Amniotic epithelial cell (primary cell): ENCODE measurements around the gene CCNK.

ENCODE experiments used
- DNase-seq: peaks from one replicate; pipeline ENCODE4 v3.0.0-alpha.2; 2010; ENCODE audit warnings: low read depth

The CCNK gene

DNA sequence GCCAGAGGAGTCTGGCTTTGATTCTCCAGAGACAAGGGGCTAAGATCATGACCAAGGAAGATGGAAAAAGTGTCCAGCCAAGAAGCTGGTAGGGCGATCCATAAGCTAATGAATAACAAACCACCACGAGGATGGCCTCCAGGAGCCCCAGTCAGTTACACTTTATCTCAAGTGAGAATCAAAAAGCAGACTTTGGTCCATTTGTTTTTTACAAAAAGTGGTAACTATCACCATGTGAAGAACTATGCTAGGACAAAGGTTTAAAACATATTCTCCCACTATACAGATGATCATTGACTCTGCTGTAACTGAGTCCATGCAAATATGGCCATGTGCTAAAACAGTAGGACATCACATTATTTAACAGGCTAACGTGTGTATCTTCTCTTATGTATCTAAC is 14.5 kb upstream of the CCNK start:
- DNase-seq = no peak

DNA sequence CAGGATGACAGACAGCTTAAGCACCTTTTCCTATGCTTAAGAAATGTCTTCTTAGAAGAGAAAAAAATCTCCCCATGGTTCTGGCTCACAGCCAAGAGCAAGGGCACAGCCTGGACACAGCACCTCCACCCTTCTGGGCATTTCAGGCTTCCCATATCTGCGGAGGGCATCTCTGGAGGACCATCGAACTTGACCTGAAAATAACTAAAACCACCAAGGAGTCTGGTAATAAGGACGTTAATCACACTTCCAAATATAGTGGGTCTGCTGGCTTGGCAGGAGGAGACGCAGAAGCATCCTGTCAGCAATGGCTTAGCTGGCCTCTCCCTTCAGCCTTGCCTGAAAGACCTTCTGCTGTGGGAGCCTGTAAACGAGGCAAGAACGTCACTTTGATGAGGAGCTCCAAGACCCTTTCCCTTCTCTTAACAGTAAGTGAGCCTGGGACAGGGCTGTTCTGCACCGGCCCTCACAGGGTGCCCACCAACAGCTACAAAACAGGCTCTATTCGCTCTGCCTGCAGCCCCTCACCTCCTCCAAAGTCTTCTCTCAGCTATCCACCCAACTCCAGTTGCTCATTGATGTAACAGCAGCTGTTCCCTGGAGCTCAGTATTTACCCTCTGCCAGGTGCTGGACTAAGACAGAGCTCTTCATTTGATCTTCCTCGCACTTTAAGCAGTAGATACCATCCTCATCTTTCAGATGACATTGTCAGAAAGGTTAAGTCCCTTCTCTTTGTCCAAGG is 13.7 kb upstream of the CCNK start:
- no peak for DNase-seq

DNA sequence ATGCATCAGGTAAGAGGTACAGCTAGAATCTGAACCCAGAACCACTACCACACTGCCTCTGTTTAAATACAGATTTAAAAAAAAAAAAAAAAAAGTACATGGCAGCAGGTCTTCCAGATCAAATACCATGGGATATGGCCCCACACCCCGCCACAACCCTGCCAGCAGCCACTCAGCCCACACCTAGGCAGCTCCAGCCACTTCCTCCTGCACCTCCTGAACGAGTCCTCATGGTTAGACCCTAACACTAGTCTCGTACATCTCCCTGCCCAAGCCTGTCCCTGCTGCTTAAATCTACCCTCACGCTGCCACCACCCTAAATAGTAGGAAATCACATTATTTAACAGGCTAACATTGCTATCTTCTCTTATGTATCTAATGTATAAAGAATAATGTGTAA is 13.1 kb upstream of the CCNK start:
- no peak for DNase-seq

DNA sequence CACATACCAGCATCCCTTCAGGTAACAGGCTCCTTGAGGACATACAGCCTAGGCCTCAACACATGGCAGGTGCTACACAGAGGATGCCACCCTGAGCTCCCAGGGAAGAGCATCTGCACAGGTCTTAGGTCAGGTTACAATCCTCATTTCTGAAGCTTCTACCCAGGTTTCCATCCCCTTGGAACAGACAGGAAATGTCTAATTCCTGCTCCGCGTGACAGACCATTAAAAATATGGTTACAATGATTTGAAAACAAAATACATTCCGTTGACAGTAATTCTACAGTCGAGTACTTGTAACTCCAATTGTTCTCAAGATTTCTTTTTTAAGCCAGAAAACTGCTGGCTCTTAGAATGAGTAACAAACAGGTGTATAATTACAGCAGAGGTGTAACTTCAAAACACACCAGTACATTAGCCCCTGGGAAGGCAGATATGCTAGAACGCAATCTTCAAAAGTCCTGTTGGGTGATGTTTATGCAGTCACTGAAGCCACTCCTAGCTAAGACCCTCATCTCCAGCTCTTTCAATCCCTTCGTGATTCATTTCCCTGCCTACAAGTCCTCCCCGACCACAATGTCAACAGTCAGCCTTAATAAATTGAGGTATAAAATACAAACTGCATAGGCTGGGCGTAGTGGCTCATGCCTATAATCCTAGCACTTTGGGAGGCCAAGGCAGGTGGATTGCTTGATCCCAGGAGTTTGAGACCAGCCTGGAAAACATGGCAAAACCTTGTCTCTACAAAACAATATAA is 12.2 kb upstream of the CCNK start:
- DNase-seq = peak; percentile 22

DNA sequence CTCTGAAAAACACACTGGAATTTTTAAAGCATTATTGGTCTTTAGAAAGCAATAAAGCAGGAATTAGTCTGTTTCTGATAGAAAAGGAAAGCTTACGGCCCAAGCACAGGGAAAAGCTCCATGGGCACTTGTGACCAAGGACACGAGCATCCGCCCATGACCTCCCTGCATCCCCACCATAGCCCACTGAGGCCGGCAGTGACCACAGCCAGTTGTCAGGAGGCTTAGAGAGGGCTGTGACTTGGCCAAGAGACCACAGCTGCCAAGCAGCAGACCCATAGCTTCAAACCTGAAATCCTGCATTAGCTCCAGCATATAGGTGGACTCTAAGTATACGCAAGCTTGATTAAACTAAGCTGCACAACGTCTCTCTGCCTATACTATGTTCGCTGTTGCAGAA is 9.5 kb upstream of the CCNK start:
- no peak for DNase-seq

DNA sequence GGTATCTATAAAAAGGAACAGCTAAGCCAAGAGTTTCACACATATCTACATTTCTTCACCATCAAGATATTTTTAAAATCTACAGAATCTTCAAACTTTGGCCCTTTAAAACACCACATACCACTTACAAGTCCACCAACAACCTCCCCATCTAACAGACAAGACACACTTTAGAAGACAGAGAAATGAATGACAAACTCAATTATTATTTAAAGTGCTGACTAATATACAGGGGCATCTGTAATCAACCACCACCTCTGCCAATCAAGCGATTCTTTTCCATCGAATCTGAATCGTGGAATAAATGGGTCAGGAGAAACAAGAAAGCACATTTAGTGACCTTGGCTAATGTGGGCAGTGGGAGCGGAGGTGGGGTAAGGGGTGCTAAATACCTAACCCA is 8.3 kb upstream of the CCNK start:
- DNase-seq = no peak

DNA sequence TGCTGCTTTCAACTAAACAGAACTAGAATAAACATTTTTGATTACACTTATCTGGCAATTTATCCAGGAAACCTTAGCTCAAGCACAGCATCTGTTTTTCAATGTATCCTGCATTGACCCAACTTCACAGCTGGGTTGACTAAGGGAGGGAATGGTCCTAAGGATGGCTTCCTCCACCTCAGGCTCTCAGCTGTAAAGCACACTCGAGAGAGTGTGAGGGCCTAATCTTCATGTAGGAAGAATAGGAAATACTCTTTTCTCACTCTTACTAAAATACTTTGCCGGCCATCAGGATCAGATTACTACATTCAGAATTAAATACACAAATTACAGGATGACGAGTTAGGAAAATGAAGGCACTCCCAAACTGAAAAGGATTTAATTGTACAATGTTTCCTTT is 7.8 kb upstream of the CCNK start:
- DNase-seq = no peak

DNA sequence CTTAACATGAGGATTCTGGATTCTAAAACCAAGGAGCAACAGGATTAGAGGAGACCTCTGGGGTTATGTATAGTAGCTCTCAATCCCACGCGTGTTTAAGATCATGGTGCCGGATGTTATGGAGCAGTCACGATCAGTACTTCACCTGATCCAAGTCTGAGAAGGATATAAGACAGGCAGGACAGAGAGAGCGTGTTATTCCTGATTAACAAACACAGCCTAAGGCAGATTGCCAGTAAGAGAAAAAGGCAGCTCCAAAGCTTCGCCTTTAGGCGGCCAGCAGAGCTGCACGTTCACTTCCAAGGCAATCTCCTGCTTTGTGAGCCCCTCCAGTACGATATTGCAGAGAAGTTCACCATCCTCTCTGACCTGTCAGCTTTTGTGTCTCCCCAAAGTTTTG is 6.0 kb upstream of the CCNK start:
- DNase-seq = peak; percentile 30

DNA sequence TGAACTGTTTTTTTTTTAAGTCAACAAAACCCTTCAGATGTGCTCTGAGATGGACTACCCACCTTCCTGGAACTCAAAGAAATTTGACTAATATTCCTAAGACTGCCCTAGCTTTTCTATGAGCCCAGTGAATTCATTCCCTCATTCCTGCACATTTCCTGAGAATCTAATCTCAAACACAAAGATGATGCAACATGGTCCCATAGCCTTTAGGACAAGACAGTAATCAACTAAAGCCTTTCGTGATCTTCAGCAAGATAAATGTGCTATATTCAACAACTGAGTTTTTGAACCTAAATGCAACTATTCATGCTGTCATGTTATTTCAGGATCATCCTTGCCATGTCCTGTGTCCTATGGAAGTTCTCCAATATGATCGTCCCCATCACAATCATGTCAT is 5.5 kb upstream of the CCNK start:
- DNase-seq = peak; percentile 38

DNA sequence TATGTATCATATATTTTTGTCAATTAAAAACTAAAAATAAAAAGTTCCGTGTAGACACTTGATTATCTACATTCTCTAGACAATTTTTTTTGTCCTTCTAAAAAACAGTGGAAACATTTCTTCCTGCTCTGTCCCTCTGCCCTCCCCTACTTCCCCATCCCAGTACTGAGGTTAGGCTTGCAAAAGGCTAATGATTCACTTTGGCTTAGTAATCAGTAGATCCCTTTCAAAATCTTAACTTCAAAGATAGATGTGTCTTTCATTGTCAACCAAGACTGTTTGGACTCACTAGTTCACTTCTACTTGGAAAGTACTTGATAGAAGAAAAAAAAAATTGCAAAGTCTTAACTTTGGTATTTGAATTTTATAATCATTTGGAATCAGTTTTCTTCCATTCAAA is 4.3 kb upstream of the CCNK start:
- peak; percentile 70 for DNase-seq

DNA sequence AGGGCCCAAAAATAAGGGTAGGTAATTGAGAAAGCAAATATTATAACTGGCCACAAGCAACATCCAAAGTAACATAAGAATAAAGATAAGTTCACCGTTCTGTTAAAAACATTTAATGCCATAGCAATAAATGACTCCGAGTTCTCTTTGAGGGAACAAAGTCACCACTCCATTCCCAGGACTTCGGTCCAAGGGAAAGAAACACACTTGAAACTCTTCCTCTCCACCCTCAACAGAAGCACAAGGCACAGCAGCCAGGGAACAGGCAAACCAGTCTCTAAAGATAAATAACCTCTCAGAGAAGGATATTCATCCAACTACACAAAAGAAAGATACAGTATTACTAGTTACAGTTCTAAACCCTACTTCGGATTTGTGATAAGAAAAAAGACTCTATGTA is 3.1 kb upstream of the CCNK start:
- DNase-seq = no peak

DNA sequence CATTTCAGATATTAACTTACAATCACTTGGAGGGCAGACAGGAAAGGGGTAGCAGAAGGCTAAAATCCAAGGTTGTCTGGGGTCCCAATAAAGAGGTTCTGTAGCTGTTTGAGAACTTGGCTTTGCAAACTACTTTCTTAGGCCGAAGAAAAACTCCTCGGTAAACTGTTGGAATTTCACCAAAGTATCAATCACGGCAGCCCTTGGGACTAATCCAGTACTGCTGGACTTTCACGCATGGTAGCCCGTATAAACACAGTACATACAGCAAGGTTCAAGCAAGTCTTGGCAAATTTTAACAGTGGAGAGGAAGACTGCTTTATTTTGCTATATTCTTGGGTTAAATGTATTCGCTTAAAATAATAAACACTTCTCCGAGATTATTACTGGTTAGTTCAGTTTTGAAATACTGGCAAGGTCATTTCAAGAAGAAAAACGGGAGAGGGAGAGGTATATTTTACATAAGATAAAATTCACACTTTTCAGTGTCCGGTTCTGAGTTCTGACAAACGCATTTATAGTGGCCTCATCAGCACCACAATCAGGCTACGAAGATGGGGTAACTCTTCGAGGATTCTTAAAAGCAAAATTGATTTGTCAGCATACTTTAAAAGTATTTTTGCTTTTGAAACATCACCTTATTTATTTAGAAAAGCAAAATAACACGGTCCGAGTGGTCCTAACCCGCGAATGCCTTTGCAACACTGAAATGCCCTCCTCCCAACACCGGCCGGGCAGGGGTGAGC is 1.9 kb upstream of the CCNK start:
- DNase-seq = no peak

DNA sequence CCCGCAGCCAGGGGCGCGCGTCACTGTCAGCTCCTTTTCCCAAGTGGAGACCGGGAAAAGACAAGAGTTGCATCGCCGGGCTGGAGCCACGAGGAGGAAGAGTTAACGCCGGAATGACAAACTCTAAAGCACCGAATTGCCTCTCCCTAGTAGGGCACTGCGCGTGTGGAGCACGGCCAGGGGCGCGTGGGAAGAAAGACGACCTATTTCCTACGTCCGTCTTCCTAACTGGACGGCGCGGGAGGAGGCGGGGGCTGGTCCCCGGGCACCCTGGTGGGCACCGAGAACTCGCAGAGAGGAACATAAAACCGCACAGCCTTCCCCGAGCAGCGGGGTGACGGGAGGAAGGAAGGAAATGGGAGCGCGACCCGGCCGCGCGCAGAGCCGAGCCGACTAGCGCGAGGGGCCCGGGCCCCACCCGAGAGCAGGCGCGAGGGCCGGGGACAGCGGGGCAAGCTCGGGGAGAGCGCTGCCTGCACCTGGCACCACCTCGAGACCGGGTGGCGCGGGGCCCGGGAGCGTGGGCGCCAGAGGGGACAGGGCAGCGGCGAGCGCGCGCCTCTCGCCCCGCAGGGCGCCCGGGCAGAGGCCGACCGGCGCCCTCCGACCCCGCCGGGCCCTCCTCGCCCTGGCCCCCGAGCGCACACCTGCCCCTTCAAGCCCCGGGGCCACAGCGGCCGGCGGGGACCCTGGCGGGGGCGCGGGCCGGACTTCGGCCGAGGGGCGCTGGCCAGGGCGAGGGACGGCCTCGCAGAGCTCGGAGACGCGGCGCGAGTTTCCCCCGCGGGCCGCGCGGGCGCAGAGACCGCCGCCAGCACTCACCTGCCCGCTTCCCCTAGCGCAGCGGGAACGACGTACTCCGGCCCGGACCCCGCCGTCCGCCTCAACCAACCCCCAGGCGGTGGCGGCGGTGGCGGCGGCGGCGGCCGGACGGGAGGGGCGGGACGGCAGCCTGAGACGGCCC is 1.0 kb upstream of the CCNK start, which contains the start of gene SETD3:
Gene SETD3 (minus strand): TSS at position 954 of the 964 bp plus-strand sequence. CDS start 15,054 bp downstream, outside the sequence.
- peak; percentile 56 for DNase-seq

DNA sequence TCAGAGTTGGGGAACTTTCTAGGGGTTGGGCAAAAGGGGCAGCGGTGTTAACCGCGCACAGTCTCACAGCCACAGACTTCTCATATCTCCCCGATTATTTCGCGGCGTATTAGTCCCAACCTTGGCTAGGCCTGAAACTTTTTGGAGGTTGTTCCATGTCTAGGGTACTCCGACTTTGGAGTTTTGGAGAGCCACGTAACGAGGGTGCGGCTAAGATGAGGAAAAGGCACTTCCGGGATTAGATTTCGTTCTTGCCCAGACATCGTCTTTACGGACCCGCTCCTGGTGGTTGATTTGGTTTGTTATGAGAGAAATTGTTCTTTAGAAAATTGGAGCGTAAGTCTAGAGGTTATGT is 513 bp downstream of the CCNK start:
- peak; percentile 18 for DNase-seq

DNA sequence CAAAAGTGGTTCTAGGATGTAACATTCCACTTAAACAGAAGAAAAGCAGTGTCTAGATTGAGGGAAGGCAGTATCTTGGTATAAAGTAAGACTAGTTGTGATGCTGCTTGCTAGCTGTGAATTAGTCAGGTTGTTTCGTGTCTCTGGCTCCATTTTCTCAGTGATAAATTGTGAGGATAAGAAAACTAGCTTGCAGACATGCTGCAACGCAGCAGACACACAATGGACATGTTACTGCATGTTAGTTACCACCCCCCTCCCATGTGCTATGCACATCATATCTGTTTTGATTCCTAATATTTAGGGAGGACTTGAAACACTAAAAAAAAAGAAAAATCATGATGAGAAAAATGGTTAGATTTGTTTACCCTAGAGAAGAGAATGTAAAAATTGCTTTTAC is 2.9 kb downstream of the CCNK start:
- no peak for DNase-seq

DNA sequence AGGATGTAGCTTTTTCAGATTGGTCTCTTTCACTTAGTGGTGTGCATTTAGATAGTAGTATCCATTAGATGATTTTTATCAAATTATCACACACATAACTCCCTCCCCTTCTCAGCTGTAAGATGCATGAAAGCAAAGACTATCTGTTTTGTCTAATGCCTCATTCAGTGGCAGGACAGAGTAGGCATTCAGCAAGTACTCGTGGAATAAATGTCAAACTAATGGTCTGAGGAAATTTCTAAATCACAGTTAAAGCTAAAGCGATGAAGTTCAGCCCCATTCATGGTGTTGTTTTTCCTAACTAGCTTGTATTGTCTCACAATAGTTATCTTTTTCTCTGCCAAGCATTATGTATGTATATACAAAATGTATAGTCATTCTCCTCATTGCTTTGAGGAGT is 16.1 kb downstream of the CCNK start:
- no peak for DNase-seq

DNA sequence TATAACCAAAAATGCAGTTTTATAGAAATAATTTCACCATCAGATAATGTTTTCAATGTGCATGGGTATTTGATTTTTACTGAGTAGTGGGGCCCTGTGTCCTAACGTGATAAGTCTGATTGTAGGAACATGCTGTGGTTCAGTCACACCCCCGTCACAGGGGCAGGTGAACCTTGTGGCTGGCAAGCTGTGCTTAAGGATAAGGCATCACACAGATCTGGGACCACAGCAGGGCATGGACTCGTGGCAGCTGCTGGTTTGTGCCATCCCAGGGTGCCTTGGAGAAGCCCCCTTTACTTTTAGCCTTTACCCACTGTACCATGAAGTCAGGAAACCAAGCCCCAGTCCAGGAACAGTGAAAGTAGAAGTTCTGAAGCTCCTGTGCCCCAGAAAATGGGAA is 16.7 kb downstream of the CCNK start:
- DNase-seq = no peak

DNA sequence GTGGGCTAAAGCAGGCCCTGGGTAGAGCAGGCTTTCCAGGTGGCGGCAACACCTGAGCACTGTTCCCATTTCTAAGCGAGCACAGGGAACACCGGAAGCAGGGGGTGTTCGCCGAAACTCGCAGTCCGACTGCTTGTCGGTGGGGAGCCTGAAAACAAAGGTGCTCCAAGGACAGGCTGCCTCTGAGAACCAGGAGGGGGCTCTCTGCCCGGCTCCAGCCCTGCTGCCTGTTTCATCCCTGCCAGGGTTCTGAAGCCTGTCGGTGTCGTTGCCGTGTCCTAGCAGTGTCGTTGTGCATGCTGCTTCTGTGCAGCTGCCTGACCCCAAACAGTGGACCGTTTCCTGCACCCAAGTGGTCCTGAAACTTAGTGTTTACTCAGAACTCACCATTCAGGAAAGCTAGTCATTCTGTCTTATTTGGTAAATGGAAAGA is 21.8 kb downstream of the CCNK start:
- no peak for DNase-seq

DNA sequence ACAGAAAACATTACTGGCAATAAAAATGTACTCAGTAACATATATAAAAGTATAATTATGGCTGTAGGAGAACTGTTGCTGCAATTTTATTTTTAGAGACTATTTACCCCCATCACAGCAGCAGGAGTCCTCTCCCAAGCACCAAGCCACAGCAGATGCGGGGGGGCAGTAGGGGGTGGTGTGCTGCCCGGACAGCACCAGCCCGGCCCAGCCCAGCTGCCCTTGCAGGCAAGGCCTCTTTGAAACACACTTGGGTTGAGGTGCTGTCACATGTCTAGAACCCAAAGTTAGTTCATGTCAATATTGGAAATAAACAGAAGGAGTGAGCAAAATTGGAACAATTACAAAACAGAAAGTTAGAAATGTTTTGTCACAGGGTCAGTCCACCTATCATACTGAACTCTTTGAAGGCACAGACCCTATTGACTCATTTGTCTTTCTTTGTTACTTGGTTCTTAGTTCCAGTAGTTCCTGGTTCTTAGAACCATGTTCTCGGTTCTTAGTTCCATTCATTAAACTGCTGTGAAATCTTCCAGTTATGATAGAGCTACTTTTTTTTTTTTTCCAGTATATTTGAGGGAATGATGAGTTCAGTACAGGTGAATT is 22.7 kb downstream of the CCNK start:
- no peak for DNase-seq

DNA sequence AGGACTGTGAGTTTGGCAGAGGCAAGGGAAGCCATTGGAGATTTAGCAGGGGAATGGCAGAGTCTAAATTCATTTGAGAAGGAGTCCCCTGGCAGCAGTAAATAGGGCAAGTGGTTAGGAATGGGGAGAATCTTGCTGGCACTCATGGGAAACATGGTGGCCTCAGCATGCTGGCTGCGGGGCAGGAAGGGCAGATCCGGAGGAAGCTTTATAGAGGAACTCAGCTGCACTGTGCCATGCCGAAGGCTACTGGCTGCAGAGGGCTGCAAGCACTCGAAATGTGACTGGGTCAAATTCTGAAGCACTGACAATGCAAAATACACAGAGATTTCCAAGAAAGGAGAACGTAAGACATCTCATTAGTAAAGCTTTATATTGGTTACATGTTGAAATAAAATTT is 23.9 kb downstream of the CCNK start:
- no peak for DNase-seq

DNA sequence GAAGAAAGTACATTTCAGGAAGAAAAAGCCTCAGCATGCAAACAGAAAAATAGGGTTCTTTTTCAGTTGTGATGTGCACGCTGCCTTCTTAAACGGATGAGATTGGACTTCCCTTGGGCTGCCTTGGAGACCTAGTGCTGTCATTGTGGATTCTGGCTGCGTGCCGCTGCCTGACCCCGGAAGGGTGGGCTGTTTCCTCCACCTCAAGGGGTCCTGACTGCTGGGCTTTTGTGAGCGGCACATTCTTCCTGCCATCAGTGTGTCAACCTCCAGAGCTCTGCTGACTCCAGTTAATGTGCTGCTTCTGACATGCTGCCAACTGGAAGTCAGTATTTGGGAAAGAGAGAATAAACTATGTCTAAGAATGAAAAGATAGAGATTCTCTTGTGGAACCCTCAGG is 25.1 kb downstream of the CCNK start:
- DNase-seq = no peak
